ENCODE data around the gene ABCA5. TPM values are rescaled to one million over a fixed set of nuclear protein-coding genes. Genes with fewer than 3 reads are reported as not detected.
A peak's percentile ranks its signal among the peaks of the same experiment; 100 is the strongest.

The ABCA5 gene
- total and polyA plus RNA-seq, 4 donors: 4.8 to 76.3 (median 19.8) TPM

- no peak for TF ChIP-seq CTCF (IDR thresholded peaks at IDR 0.05; ENCODE audit: control extremely low read depth, extremely low read depth)
- WGBS, 2 donors: 1% methylated on average over 44 to 51 of the region's 51 CpGs
- Histone ChIP-seq H3K4me3 (peak overlapping the region; percentile 97), H3K27ac (ENCODE audit: low read depth in 1 of 2, low read length in 1 of 2) (peak overlapping the region; percentile 71 to 92), H3K9me3 (ENCODE audit: control insufficient read depth in 4 of 4, insufficient read depth in 3 of 4, low read length in 3 of 4) (no peaks in the 10 kb centered on the region), H3K36me3 (ENCODE audit: control insufficient read depth in 4 of 4, insufficient read depth in 4 of 4, low read length in 4 of 4) (no peaks in the 10 kb centered on the region), H3K27me3 (ENCODE audit: control insufficient read depth in 3 of 3, insufficient read depth in 3 of 3, low read length in 2 of 3) (peaks cover 0 to 6% (median 0%) of the 10 kb centered on the region in 3 donors), H3K9ac (ENCODE audit: insufficient read depth in 1 of 2, low read length in 2 of 2) (peak overlapping the region; percentile 43 to 77), H3K4me1 (ENCODE audit: control insufficient read depth in 5 of 5, insufficient read depth in 5 of 5, low read length in 5 of 5) (peaks cover 0 to 14% (median 0%) of the 10 kb centered on the region in 5 donors)
- DNase-seq (peak in 1 of 3 donors; percentile 38), ATAC-seq (ENCODE audit: insufficient read depth, low FRiP score) (peak; percentile 7)
These were observed 415 bp downstream of the ABCA5 start for GRCh38 chr17:69326377-69327059.

DNA sequence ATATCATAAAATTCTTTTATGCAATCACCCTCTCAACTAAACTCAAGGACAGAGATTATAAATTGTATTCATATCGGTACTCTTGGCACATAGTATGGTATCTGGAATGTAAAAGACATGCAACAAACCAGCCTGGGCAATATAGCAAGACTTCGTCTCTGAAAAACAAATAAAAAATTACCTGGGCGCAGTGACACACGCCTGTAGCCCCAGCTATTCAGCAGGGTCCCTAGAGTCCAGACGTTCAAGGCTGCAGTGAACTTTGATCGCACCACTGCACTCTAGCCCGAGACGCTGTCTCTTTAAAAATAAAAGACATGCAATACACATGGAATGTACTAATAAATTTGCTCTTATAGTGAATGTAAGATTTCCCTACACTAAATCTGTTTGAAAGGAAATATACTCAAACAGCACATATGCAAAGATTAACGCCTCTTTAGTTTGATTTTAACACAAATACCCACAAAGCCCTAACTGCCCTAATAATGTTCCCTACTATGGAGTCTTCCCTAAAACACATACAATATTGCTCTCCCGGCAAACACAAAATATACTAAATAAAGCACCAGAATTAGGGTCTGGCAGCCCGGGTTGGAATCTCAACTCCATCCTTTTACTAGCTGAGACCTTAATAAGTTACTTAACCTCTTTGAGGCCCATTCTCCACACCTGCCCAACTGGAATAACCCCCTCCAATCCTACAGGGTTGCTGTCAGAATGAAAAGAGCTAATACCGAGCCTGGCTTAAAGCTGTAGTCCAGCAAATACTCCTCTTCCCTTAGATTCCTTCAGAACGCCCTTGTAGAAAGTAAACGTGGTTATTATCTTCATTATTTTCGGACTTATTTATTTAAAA lies 1.2 kb downstream of the ABCA5 start:
- Histone ChIP-seq H3K4me3 (peak overlapping the region; percentile 97), H3K4me1 (ENCODE audit: control insufficient read depth in 5 of 5, insufficient read depth in 5 of 5, low read length in 5 of 5) (peaks cover 0 to 14% (median 0%) of the 10 kb centered on the region in 5 donors), H3K36me3 (ENCODE audit: control insufficient read depth in 4 of 4, insufficient read depth in 4 of 4, low read length in 4 of 4) (no peaks in the 10 kb centered on the region), H3K27me3 (ENCODE audit: control insufficient read depth in 3 of 3, insufficient read depth in 3 of 3, low read length in 2 of 3) (peaks cover 0 to 6% (median 0%) of the 10 kb centered on the region in 3 donors), H3K9me3 (ENCODE audit: control insufficient read depth in 4 of 4, insufficient read depth in 3 of 4, low read length in 3 of 4) (no peaks in the 10 kb centered on the region), H3K27ac (ENCODE audit: low read depth in 1 of 2, low read length in 1 of 2) (peak overlapping the region in 1 of 2 donors; percentile 59), H3K9ac (ENCODE audit: insufficient read depth in 1 of 2, low read length in 2 of 2) (no peak overlapping the region)
- 53 to 61% methylated on average over 15 of the region's 15 CpGs for WGBS, 2 donors
- no peak for TF ChIP-seq CTCF (IDR thresholded peaks at IDR 0.05; ENCODE audit: control extremely low read depth, extremely low read depth)
- DNase-seq (peak in 2 of 3 donors; percentile 46 to 50), ATAC-seq (ENCODE audit: insufficient read depth, low FRiP score) (no peak)

GRCh38 chr17:69323806-69324205 lies 3.1 kb downstream of the ABCA5 start:
- no peaks in the 10 kb centered on the region for H3K27me3 ChIP-seq (ENCODE audit: control insufficient read depth in 3 of 3, insufficient read depth in 3 of 3, low read length in 2 of 3)
- no peak for TF ChIP-seq CTCF (IDR thresholded peaks at IDR 0.05; ENCODE audit: control extremely low read depth, extremely low read depth)
- no peak overlapping the region for H3K27ac ChIP-seq (ENCODE audit: low read depth in 1 of 2, low read length in 1 of 2)
- no peaks in the 10 kb centered on the region for H3K36me3 ChIP-seq (ENCODE audit: control insufficient read depth in 4 of 4, insufficient read depth in 4 of 4, low read length in 4 of 4)
- WGBS, 2 donors: 17 to 22% methylated on average over 1 of the region's 1 CpG
- no peak overlapping the region for H3K4me3 ChIP-seq
- H3K9ac ChIP-seq (ENCODE audit: insufficient read depth in 1 of 2, low read length in 2 of 2): no peak overlapping the region
- ATAC-seq (ENCODE audit: insufficient read depth, low FRiP score) (no peak), DNase-seq (no peak)
- H3K4me1 ChIP-seq (ENCODE audit: control insufficient read depth in 5 of 5, insufficient read depth in 5 of 5, low read length in 5 of 5): peaks cover 0 to 14% (median 0%) of the 10 kb centered on the region in 5 donors
- H3K9me3 ChIP-seq (ENCODE audit: control insufficient read depth in 4 of 4, insufficient read depth in 3 of 4, low read length in 3 of 4): no peaks in the 10 kb centered on the region
